ENCODE results near the gene CDPF1. TPM values are rescaled to one million over a fixed set of nuclear protein-coding genes. Genes with fewer than 3 reads are reported as not detected.

The CDPF1 gene
- total and polyA plus RNA-seq, 2 experiments from 2014 or later = 10.1 to 14.5 TPM

DNA sequence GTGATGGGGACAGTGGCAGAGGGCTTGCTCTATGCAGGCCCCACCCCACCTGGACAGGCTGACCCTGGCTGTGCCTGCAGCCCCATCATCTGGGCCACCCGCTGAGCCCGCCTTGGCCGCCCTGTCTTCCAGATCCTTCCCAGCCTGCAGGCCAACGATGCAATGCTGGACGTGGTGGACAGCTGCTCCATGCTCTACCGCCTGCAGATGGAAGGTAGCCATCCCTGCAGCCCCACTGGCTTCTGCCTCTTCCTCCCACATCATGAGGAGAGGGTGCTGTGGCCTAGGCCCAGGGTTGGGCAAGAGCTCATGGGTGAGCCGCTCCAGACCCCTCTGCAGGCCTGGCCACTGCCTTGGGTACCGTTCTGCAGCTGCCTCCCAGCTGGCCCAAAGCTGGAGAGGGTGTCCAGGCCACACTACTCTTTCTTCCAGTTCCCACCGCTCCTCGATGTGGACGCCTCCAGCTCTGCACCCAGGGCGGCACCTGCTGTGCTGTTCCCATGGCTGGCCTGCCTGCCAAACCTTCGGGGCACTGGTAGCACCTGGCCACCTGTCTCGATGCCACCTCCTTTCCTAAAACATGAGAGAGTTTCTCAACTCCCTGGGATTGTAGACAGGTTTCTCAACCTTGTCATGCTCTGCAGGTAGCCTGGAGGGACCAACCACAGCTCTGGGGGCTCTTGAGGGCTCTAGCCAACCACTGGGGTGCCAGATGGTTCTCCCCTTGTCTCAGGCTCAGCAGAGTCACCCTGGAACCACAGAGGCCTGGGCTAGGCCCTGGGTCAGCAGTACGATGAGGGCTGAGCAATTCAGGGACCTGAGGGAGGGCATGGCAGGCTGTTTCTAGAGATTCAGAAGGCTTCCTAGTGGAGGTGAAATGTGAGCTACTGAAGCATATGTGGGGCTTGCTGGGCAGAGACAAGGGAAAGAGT lies 37.1 kb upstream of the CDPF1 start:
- H4K20me1 ChIP-seq (replicated peaks; ENCODE audit: insufficient read depth) = no peaks in the 10 kb centered on the region
- no peak overlapping the region for H3K27ac ChIP-seq (ENCODE audit: low read depth)
- DNase-seq (ENCODE audit: low spot score) = no peak
- no peaks in the 10 kb centered on the region for H3K9me2 ChIP-seq (ENCODE audit: insufficient read depth)
- no peak overlapping the region for H3K4me3 Mint-ChIP-seq
- no peaks in the 10 kb centered on the region for H3K27me3 ChIP-seq (ENCODE audit: insufficient read depth)
- no peaks in the 10 kb centered on the region for H3K4me1 ChIP-seq (ENCODE audit: insufficient read depth)
- 0 out of 2 replicates have a peak overlapping the region, but pooled peaks have one; percentile 17 for H3K27ac Mint-ChIP-seq
- peaks cover 26% of the 10 kb centered on the region for H3K36me3 Mint-ChIP-seq (ENCODE audit: low read depth)
- no peaks in the 10 kb centered on the region for H3K4me1 Mint-ChIP-seq
- H3K4me3 ChIP-seq = no peak overlapping the region
- H3K27me3 Mint-ChIP-seq (ENCODE audit: insufficient read depth, low read depth, poor library complexity) = peaks cover 7% of the 10 kb centered on the region
- no peak overlapping the region for H3K4me2 ChIP-seq
- no peaks in the 10 kb centered on the region for H3F3A ChIP-seq (replicated peaks; ENCODE audit: low read depth)
- H3K36me3 ChIP-seq (ENCODE audit: insufficient read depth) = peaks cover 6% of the 10 kb centered on the region; the same call in 1 of the 2 replicates
- H3K9me3 Mint-ChIP-seq = no peaks in the 10 kb centered on the region; the same call in 2 of the 3 replicates
- H3K79me2 ChIP-seq (replicated peaks; ENCODE audit: insufficient read depth) = no peaks in the 10 kb centered on the region
- no peak for TF ChIP-seq ZNF331 (CRISPR knock-in tag; IDR thresholded peaks at IDR 0.05; ENCODE audit: low read depth)
- no peak for TF ChIP-seq CREB1 (CRISPR knock-in tag; IDR thresholded peaks at IDR 0.05; ENCODE audit: low read depth)
- H2AFZ ChIP-seq = no peak overlapping the region
- ATAC-seq = no peak

DNA sequence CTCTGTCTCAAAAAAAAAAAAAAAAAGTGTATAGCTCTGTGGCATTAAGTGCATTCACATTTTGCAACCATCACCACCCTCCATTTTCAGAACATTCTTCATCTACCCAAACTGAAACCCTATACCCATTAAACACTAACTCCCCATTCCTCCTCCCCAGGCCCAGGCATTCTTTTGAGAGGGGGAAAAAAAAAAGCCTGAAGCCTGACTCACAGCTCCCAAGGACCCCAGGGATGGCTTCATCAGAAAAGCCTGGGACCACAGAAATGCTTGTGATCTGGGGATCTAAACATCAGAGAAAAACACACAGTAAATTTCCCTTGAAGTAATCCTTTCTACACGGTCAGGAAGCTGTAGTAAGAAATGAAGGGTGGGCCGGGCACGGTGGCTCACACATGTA lies 35.9 kb upstream of the CDPF1 start:
- no peak overlapping the region for H2AFZ ChIP-seq
- H3K9me3 Mint-ChIP-seq = no peaks in the 10 kb centered on the region; the same call in 2 of the 3 replicates
- H3K4me1 Mint-ChIP-seq = no peaks in the 10 kb centered on the region
- no peak overlapping the region for H3K27ac Mint-ChIP-seq
- peaks cover 12% of the 10 kb centered on the region for H3K27me3 Mint-ChIP-seq (ENCODE audit: insufficient read depth, low read depth, poor library complexity)
- no peaks in the 10 kb centered on the region for H3K9me2 ChIP-seq (ENCODE audit: insufficient read depth)
- no peaks in the 10 kb centered on the region for H3F3A ChIP-seq (replicated peaks; ENCODE audit: low read depth)
- DNase-seq (ENCODE audit: low spot score) (no peak), ATAC-seq (no peak)
- no peaks in the 10 kb centered on the region for H3K4me1 ChIP-seq (ENCODE audit: insufficient read depth)
- H3K4me2 ChIP-seq = no peak overlapping the region
- no peak overlapping the region for H3K4me3 Mint-ChIP-seq
- no peaks in the 10 kb centered on the region for H3K27me3 ChIP-seq (ENCODE audit: insufficient read depth)
- peaks cover 6% of the 10 kb centered on the region; the same call in 1 of the 2 replicates for H3K36me3 ChIP-seq (ENCODE audit: insufficient read depth)
- H3K79me2 ChIP-seq (replicated peaks; ENCODE audit: insufficient read depth) = no peaks in the 10 kb centered on the region
- peaks cover 30% of the 10 kb centered on the region for H3K36me3 Mint-ChIP-seq (ENCODE audit: low read depth)
- H3K4me3 ChIP-seq = no peak overlapping the region
- H3K27ac ChIP-seq (ENCODE audit: low read depth) = no peak overlapping the region
- H4K20me1 ChIP-seq (replicated peaks; ENCODE audit: insufficient read depth) = no peaks in the 10 kb centered on the region
- TF ChIP-seq ZNF114 (CRISPR knock-in tag; IDR thresholded peaks at IDR 0.05) = no peak
- no peak for TF ChIP-seq EZH2 (IDR thresholded peaks at IDR 0.05; ENCODE audit: low read depth, unreplicated experiment)
- TF ChIP-seq ZNF331 (CRISPR knock-in tag; IDR thresholded peaks at IDR 0.05; ENCODE audit: low read depth) = no peak
- no peak for TF ChIP-seq NANOG (IDR thresholded peaks at IDR 0.05; ENCODE audit: borderline replicate concordance)
- TF ChIP-seq, protein P1, sequence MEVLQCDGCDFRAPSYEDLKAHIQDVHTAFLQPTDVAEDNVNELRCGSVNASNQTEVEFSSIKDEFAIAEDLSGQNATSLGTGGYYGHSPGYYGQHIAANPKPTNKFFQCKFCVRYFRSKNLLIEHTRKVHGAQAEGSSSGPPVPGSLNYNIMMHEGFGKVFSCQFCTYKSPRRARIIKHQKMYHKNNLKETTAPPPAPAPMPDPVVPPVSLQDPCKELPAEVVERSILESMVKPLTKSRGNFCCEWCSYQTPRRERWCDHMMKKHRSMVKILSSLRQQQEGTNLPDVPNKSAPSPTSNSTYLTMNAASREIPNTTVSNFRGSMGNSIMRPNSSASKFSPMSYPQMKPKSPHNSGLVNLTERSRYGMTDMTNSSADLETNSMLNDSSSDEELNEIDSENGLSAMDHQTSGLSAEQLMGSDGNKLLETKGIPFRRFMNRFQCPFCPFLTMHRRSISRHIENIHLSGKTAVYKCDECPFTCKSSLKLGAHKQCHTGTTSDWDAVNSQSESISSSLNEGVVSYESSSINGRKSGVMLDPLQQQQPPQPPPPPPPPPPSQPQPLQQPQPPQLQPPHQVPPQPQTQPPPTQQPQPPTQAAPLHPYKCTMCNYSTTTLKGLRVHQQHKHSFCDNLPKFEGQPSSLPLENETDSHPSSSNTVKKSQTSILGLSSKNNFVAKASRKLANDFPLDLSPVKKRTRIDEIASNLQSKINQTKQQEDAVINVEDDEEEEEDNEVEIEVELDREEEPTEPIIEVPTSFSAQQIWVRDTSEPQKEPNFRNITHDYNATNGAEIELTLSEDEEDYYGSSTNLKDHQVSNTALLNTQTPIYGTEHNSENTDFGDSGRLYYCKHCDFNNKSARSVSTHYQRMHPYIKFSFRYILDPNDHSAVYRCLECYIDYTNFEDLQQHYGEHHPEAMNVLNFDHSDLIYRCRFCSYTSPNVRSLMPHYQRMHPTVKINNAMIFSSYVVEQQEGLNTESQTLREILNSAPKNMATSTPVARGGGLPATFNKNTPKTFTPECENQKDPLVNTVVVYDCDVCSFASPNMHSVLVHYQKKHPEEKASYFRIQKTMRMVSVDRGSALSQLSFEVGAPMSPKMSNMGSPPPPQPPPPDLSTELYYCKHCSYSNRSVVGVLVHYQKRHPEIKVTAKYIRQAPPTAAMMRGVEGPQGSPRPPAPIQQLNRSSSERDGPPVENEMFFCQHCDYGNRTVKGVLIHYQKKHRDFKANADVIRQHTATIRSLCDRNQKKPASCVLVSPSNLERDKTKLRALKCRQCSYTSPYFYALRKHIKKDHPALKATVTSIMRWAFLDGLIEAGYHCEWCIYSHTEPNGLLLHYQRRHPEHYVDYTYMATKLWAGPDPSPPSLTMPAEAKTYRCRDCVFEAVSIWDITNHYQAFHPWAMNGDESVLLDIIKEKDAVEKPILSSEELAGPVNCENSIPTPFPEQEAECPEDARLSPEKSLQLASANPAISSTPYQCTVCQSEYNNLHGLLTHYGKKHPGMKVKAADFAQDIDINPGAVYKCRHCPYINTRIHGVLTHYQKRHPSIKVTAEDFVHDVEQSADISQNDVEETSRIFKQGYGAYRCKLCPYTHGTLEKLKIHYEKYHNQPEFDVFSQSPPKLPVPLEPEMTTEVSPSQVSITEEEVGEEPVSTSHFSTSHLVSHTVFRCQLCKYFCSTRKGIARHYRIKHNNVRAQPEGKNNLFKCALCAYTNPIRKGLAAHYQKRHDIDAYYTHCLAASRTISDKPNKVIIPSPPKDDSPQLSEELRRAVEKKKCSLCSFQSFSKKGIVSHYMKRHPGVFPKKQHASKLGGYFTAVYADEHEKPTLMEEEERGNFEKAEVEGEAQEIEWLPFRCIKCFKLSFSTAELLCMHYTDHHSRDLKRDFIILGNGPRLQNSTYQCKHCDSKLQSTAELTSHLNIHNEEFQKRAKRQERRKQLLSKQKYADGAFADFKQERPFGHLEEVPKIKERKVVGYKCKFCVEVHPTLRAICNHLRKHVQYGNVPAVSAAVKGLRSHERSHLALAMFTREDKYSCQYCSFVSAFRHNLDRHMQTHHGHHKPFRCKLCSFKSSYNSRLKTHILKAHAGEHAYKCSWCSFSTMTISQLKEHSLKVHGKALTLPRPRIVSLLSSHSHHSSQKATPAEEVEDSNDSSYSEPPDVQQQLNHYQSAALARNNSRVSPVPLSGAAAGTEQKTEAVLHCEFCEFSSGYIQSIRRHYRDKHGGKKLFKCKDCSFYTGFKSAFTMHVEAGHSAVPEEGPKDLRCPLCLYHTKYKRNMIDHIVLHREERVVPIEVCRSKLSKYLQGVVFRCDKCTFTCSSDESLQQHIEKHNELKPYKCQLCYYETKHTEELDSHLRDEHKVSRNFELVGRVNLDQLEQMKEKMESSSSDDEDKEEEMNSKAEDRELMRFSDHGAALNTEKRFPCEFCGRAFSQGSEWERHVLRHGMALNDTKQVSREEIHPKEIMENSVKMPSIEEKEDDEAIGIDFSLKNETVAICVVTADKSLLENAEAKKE (CRISPR knock-in tag; IDR thresholded peaks at IDR 0.05) = no peak
- TF ChIP-seq, protein P2, sequence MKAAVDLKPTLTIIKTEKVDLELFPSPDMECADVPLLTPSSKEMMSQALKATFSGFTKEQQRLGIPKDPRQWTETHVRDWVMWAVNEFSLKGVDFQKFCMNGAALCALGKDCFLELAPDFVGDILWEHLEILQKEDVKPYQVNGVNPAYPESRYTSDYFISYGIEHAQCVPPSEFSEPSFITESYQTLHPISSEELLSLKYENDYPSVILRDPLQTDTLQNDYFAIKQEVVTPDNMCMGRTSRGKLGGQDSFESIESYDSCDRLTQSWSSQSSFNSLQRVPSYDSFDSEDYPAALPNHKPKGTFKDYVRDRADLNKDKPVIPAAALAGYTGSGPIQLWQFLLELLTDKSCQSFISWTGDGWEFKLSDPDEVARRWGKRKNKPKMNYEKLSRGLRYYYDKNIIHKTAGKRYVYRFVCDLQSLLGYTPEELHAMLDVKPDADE (IDR thresholded peaks at IDR 0.05) = no peak
- no peak for TF ChIP-seq CREB1 (CRISPR knock-in tag; IDR thresholded peaks at IDR 0.05; ENCODE audit: low read depth)
- TF ChIP-seq POLR2AphosphoS5 (IDR thresholded peaks at IDR 0.05; ENCODE audit: low read depth) = no peak
- TF ChIP-seq, protein P3, sequence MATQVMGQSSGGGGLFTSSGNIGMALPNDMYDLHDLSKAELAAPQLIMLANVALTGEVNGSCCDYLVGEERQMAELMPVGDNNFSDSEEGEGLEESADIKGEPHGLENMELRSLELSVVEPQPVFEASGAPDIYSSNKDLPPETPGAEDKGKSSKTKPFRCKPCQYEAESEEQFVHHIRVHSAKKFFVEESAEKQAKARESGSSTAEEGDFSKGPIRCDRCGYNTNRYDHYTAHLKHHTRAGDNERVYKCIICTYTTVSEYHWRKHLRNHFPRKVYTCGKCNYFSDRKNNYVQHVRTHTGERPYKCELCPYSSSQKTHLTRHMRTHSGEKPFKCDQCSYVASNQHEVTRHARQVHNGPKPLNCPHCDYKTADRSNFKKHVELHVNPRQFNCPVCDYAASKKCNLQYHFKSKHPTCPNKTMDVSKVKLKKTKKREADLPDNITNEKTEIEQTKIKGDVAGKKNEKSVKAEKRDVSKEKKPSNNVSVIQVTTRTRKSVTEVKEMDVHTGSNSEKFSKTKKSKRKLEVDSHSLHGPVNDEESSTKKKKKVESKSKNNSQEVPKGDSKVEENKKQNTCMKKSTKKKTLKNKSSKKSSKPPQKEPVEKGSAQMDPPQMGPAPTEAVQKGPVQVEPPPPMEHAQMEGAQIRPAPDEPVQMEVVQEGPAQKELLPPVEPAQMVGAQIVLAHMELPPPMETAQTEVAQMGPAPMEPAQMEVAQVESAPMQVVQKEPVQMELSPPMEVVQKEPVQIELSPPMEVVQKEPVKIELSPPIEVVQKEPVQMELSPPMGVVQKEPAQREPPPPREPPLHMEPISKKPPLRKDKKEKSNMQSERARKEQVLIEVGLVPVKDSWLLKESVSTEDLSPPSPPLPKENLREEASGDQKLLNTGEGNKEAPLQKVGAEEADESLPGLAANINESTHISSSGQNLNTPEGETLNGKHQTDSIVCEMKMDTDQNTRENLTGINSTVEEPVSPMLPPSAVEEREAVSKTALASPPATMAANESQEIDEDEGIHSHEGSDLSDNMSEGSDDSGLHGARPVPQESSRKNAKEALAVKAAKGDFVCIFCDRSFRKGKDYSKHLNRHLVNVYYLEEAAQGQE (IDR thresholded peaks at IDR 0.05; ENCODE audit: unreplicated experiment) = no peak

All from GM23338 (cell line).